Upper lobe of right lung (tissue), 1 donor: ENCODE measurements around the gene IL10RA. TPM values are rescaled to one million over a fixed set of nuclear protein-coding genes. Genes with fewer than 3 reads are reported as not detected.

Source experiments
- ATAC-seq: fragments of 200-7000 bp; cut with Tn5 transposase; one replicate; pipeline ENCODE4 v1.9.1; 2020; ENCODE audit warnings: mild to moderate bottlenecking, moderate library complexity
- DNase-seq: peaks from one replicate; pipeline ENCODE4 v3.0.0-alpha.2; 2020
- H3K27ac ChIP-seq: fragments of 200-600 bp; one replicate; pipeline ENCODE4 v1.8.0; 2022
- H3K27me3 ChIP-seq: fragments of 200-600 bp; one replicate; pipeline ENCODE4 v1.8.0; 2022; ENCODE audit warnings: mild to moderate bottlenecking
- H3K36me3 ChIP-seq: fragments of 200-600 bp; one replicate; pipeline ENCODE4 v1.8.0; 2022
- H3K4me1 ChIP-seq: fragments of 200-600 bp; one replicate; pipeline ENCODE4 v1.8.0; 2022
- H3K4me3 ChIP-seq: fragments of 200-600 bp; one replicate; pipeline ENCODE4 v1.8.0; 2022; ENCODE audit warnings: mild to moderate bottlenecking
- H3K9me3 ChIP-seq: fragments of 200-600 bp; one replicate; pipeline ENCODE4 v1.8.0; 2022
- intact Hi-C: fragments of 100-400 bp; cut with DNase I; formaldehyde crosslinking; loops from one replicate; pipeline ENCODE4 v1.11.0; 2022
- total RNA-seq: library from RNA; stranded (reverse); fragmentation: NEBNext Ultra II Directional; extraction: Animal tissue kit (Norgen Biotek cat#: 25700); gene quantifications from one replicate; pipeline ENCODE4 v1.2.1, GENCODE V29; 2021
- TF ChIP-seq, protein P1 (sequence below): fragments of 200-600 bp; IDR thresholded peaks from one replicate; pipeline ENCODE4 v1.8.0; 2022; ENCODE audit warnings: antibody characterized with exemption
- donor health status: DM: no; HTN: yes; CAD: no; lungs with severe emphysema.

IL10RA gene
- total RNA-seq, 1 donor from 2014 or later, result 33.8 TPM

DNA sequence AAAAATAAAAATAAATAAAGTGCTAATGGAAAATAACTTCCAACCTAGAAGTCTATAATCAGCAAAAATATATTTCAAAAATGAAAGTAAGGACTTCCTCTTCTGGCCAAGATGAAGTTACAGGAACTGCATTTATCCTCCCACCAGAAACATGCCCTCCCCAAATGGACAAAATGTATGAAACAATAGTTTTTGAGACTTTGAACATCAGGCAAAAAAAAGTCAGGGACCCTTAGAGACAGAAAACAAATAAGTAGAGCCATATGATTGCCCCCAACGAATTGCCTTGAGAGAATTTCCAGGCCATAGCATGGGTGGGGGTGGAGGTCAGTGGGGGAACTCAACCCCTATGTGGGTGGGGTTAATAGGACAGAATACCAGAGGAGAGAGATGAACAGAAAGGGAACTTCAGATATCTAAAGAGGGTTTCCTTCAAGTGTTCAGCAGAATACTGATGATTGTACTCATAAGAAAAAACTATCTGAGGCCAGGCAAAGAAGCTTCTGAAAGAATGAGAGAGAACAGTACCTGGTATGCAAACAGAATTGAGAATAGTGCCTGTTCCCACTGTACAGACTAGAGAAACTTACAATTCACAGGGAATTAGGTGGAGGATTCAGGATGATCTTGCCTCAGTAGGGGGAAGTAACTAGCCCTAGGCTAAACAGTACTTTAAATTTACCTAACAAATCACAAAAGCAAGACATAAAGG, 26.6 kb upstream of the IL10RA start:
- Histone ChIP-seq H3K36me3 (no peaks in the 10 kb centered on the region), H3K4me3 (no peak overlapping the region), H3K4me1 (no peaks in the 10 kb centered on the region), H3K9me3 (no peaks in the 10 kb centered on the region), H3K27ac (no peak overlapping the region), H3K27me3 (no peaks in the 10 kb centered on the region)
- intact Hi-C loops, result no loop called here
- TF ChIP-seq, protein P1, sequence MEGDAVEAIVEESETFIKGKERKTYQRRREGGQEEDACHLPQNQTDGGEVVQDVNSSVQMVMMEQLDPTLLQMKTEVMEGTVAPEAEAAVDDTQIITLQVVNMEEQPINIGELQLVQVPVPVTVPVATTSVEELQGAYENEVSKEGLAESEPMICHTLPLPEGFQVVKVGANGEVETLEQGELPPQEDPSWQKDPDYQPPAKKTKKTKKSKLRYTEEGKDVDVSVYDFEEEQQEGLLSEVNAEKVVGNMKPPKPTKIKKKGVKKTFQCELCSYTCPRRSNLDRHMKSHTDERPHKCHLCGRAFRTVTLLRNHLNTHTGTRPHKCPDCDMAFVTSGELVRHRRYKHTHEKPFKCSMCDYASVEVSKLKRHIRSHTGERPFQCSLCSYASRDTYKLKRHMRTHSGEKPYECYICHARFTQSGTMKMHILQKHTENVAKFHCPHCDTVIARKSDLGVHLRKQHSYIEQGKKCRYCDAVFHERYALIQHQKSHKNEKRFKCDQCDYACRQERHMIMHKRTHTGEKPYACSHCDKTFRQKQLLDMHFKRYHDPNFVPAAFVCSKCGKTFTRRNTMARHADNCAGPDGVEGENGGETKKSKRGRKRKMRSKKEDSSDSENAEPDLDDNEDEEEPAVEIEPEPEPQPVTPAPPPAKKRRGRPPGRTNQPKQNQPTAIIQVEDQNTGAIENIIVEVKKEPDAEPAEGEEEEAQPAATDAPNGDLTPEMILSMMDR, result no peak
- DNase-seq (no peak), ATAC-seq (peak; percentile 67)

DNA sequence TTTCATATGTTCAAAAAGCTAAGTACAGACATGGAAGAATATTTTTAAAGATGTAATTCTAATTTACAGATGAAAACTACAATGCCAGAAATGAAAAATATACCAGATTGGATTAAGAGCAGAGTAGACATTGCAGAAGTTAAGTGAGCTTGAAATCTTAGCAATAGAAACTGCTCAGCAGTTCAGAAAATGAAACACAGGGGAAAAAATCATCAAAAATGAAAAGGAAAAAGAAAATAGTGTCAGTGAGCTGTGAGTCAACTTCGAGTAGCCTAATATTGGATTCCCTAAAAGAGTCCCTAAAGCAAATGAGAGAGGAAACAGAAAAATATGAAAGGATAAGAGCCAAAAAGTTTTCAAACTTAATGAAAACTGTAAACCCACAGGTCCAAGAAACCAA, 25.8 kb upstream of the IL10RA start:
- no peaks in the 10 kb centered on the region for H3K9me3 ChIP-seq
- H3K4me3 ChIP-seq, result no peak overlapping the region
- TF ChIP-seq, protein P1, result no peak
- H3K27ac ChIP-seq, result no peak overlapping the region
- ATAC-seq (no peak), DNase-seq (no peak)
- no peaks in the 10 kb centered on the region for H3K36me3 ChIP-seq
- no peaks in the 10 kb centered on the region for H3K27me3 ChIP-seq
- H3K4me1 ChIP-seq, result no peaks in the 10 kb centered on the region
- intact Hi-C loops, result no loop called here

- no peaks in the 10 kb centered on the region for H3K4me1 ChIP-seq
- no peaks in the 10 kb centered on the region for H3K27me3 ChIP-seq
- H3K4me3 ChIP-seq, result no peak overlapping the region
- intact Hi-C loops, result no loop called here
- no peak for DNase-seq
- no peak for ATAC-seq
- TF ChIP-seq, protein P1, result no peak
- H3K9me3 ChIP-seq, result no peaks in the 10 kb centered on the region
- no peak overlapping the region for H3K27ac ChIP-seq
- H3K36me3 ChIP-seq, result no peaks in the 10 kb centered on the region
Observed at GRCh38 chr11:117961896-117962295, 24.3 kb upstream of the IL10RA start.

DNA sequence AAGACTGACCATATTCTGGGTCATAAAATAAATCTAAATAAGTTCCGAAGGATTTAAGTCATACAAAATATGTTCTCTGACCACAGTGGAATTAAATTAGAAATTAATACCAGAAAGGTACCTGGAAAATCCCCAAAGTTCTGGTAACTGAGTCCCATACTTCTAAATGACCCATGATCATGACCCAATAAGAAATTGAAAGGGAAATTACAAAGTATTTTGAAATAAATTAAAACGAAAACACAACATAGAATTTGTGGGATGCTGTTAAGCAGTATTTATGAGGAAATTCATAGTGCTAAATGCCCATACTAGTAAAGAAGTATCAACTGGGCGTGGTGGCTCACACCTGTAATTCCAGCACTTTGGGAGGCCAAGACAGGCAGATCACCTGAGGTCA, 23.4 kb upstream of the IL10RA start:
- TF ChIP-seq, protein P1, result no peak
- DNase-seq, result no peak
- no peak for ATAC-seq
- Histone ChIP-seq H3K4me1 (no peaks in the 10 kb centered on the region), H3K4me3 (no peak overlapping the region), H3K9me3 (no peaks in the 10 kb centered on the region), H3K36me3 (no peaks in the 10 kb centered on the region), H3K27me3 (no peaks in the 10 kb centered on the region), H3K27ac (no peak overlapping the region)
- intact Hi-C loops, result no loop called here

GRCh38 chr11:117966908-117967307, 19.3 kb upstream of the IL10RA start:
- intact Hi-C loops, result no loop called here
- peaks cover 6% of the 10 kb centered on the region for H3K4me1 ChIP-seq
- TF ChIP-seq, protein P1, result no peak
- H3K4me3 ChIP-seq, result no peak overlapping the region
- no peak overlapping the region for H3K27ac ChIP-seq
- H3K36me3 ChIP-seq, result no peaks in the 10 kb centered on the region
- peak; percentile 71 for ATAC-seq
- no peak for DNase-seq
- H3K9me3 ChIP-seq, result no peaks in the 10 kb centered on the region
- no peaks in the 10 kb centered on the region for H3K27me3 ChIP-seq
